ENCODE data around the gene EN1. TPM values are rescaled to one million over a fixed set of nuclear protein-coding genes. Genes with fewer than 3 reads are reported as not detected.

The EN1 gene
- total RNA-seq, 1 donor from 2014 or later, result not detected

- intact Hi-C loops (cut with DNase I), result loop anchor here (5.0 kb wide), 1 partner anchor 629 kb away; no protein-coding TSS in a partner anchor
- H3K36me3 ChIP-seq, result no peaks in the 10 kb centered on the region
- no peak for DNase-seq (ENCODE audit: extremely low spot score in 2 of 2)
- H3K27me3 ChIP-seq, result peaks cover 18% of the 10 kb centered on the region
- no peak overlapping the region for H3K27ac ChIP-seq
- no peak overlapping the region for H3K4me3 ChIP-seq
- H3K4me1 ChIP-seq, result peaks cover 40% of the 10 kb centered on the region
- H3K9me3 ChIP-seq, result no peaks in the 10 kb centered on the region
- TF ChIP-seq POLR2AphosphoS5 (IDR thresholded peaks at IDR 0.05; ENCODE audit: insufficient read depth in 1 of 2, low read depth in 1 of 2), result no peak
- no peak for TF ChIP-seq POLR2A (IDR thresholded peaks at IDR 0.05)
- TF ChIP-seq CTCF (IDR thresholded peaks at IDR 0.05), result no peak
These were observed 4.2 kb upstream of the EN1 start for GRCh38 chr2:118851650-118852049.

GRCh38 chr2:118850901-118851415, 3.5 kb upstream of the EN1 start:
- Histone ChIP-seq H3K4me1 (peaks cover 33% of the 10 kb centered on the region), H3K36me3 (no peaks in the 10 kb centered on the region), H3K27me3 (peaks cover 18% of the 10 kb centered on the region), H3K4me3 (no peak overlapping the region), H3K9me3 (no peaks in the 10 kb centered on the region), H3K27ac (no peak overlapping the region)
- intact Hi-C loops (cut with DNase I), result loop anchor here (5.0 kb wide), 1 partner anchor 629 kb away; no protein-coding TSS in a partner anchor
- no peak for DNase-seq (ENCODE audit: extremely low spot score in 2 of 2)
- TF ChIP-seq POLR2A (IDR thresholded peaks at IDR 0.05) (no peak), CTCF (IDR thresholded peaks at IDR 0.05) (no peak), POLR2AphosphoS5 (IDR thresholded peaks at IDR 0.05; ENCODE audit: insufficient read depth in 1 of 2, low read depth in 1 of 2) (no peak)

- Histone ChIP-seq H3K36me3 (no peaks in the 10 kb centered on the region), H3K4me1 (peaks cover 27% of the 10 kb centered on the region), H3K4me3 (no peak overlapping the region), H3K9me3 (no peaks in the 10 kb centered on the region), H3K27me3 (peaks cover 15% of the 10 kb centered on the region), H3K27ac (no peak overlapping the region)
- DNase-seq (ENCODE audit: extremely low spot score in 2 of 2), result no peak
- no peak for TF ChIP-seq POLR2AphosphoS5 (IDR thresholded peaks at IDR 0.05; ENCODE audit: insufficient read depth in 1 of 2, low read depth in 1 of 2)
- no peak for TF ChIP-seq CTCF (IDR thresholded peaks at IDR 0.05)
- no peak for TF ChIP-seq POLR2A (IDR thresholded peaks at IDR 0.05)
- intact Hi-C loops (cut with DNase I), result loop anchor here (5.0 kb wide), 1 partner anchor 628 kb away; no protein-coding TSS in a partner anchor
These were observed 2.9 kb upstream of the EN1 start for GRCh38 chr2:118850168-118850900.

- Histone ChIP-seq H3K27me3 (peaks cover 15% of the 10 kb centered on the region), H3K9me3 (no peaks in the 10 kb centered on the region), H3K27ac (no peak overlapping the region), H3K4me1 (peaks cover 23% of the 10 kb centered on the region), H3K36me3 (no peaks in the 10 kb centered on the region), H3K4me3 (no peak overlapping the region)
- no peak for TF ChIP-seq POLR2A (IDR thresholded peaks at IDR 0.05)
- no peak for TF ChIP-seq CTCF (IDR thresholded peaks at IDR 0.05)
- TF ChIP-seq POLR2AphosphoS5 (IDR thresholded peaks at IDR 0.05; ENCODE audit: insufficient read depth in 1 of 2, low read depth in 1 of 2), result no peak
- no peak for DNase-seq (ENCODE audit: extremely low spot score in 2 of 2)
- intact Hi-C loops (cut with DNase I), result loop anchor here (5.0 kb wide), 1 partner anchor 627 kb away; no protein-coding TSS in a partner anchor
These were observed 2.0 kb upstream of the EN1 start for GRCh38 chr2:118849226-118850167.

Data from vagina (tissue), 2 donors.